HG02981 (cell line): Measurements from ENCODE around the gene NKAIN4.
"Not testable (repeated sequence)": the region's sequence is repeated elsewhere in the genome, so short reads cannot be mapped to it uniquely, and the experiment has no call there.

Experiments
- ATAC-seq: cut with Tn5 transposase; IDR thresholded peaks from one replicate; pipeline ENCODE4 v1.9.1; 2021; ENCODE audit warnings: mild to moderate bottlenecking, moderate library complexity; ENCODE audit not compliant: unreplicated experiment

Gene NKAIN4

DNA sequence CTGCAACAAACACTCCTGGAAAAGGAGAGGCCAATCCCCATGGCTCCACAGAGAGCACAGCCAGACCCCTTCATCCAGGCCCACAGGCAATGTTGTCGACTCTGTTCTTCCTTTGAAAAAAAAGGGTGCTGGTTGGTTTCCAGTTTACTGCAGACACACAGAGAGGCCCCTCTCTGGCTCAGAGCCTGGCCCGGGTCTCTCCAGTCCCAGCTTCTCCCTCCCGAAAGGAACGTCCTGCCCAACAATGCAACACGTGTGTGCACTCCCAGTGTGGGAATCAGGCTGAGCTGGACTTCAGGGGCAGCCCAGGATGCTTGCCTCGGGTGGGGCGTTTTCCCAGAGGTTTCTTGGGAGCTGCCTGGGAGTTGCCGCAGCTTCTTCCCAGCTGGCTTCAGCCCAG, 4.5 kb upstream of the NKAIN4 start:
- no peak for ATAC-seq

GRCh38 chr20:63257629-63258028, 3.4 kb upstream of the NKAIN4 start:
- ATAC-seq, result no peak

DNA sequence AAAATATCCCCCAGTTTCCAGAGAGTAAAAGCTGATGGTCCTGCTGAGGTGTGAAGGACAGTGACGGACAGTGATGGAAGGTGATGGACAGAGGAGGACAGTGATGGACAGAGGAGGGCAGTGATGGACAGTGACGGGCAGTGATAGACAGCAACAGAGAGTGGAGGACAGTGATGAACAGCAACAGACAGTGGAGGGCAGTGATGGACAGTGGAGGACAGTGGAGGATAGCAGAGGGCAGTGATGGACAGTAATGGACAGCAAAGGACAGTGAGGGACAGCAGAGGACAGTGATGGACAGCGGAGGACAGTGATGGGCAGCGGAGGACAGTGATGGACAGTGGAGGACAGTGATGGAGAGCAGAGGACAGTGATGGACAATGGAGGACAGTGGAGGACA, 2.7 kb upstream of the NKAIN4 start:
- no peak for ATAC-seq

DNA sequence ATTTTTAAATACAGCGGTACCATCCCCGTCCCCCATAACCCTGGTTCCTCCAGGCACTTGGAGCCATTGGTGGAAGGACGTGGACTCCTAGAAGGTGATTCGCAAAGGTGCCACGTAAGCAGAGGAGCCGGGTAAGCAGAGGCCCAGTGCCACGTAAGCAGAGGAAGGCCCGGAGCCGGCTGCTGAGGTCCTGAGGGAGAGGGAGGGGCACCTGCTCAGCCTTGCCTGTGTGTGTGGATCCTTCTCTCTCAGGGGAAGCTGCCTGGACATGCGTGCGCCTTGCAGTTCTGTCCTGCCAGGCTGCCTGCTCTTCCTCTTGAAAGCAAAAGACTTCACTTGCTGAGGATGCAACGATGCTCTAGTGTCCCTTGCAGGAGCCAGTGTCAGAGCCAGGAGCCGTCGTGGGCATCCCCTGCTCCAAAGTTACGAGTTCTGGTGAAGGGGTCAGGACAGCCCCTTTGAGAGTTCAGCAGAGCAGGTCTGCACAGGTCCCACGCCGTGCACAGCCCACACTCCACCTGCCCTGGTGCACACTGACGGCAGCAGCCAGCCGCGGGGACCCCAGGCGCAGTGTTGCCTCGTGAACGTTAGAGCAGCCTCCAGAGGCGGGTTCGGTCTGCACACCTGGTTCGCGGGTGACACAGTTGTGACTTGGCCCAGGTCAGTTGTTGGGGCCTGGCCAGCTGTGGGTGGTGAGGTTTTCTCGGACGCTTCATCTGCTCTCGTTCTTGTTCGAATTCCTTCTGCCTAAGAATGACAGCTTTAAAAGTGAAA, 1.9 kb upstream of the NKAIN4 start:
- no peak for ATAC-seq

- no peak for ATAC-seq
These were observed 532 bp upstream of the NKAIN4 start for GRCh38 chr20:63254606-63255384.

DNA sequence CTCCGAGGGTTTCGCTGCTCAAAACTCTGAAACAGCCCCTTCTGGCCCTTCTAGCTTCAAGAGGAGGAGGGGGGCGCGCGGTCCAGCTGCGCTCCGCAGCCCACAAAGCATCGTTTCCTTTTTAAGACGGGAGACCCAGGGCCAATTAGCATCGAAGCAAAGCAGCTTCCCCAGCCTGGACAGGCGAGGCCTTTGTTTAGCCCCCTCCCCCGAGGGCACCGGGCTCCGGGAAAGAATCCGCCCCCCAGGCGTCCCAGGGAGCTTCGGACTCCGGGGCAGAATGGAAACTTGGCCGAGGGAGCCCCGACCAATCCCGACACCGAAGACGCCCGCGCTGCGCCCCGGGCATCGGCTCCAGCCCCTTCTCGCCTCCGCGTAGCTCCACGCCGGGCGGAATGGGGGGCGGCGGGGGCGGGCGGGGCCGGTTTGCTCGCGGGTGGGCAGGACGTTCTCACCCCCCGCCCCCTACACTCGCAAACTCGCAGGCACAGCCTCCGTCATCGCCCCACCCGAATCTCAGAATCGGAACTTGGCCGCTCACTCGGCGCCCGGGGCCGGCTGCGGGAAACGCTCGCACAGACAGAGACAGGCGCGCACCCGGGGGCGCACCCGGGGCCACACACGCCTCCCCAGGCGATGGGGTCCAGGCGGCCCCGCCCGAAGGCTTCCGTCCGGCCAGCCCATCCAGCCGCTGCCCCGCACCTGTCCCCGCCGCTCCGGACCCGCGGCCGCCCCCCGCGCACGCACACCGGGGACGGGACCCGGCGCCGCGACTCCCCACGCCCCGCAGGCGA, 628 bp downstream of the NKAIN4 start:
- no peak for ATAC-seq

DNA sequence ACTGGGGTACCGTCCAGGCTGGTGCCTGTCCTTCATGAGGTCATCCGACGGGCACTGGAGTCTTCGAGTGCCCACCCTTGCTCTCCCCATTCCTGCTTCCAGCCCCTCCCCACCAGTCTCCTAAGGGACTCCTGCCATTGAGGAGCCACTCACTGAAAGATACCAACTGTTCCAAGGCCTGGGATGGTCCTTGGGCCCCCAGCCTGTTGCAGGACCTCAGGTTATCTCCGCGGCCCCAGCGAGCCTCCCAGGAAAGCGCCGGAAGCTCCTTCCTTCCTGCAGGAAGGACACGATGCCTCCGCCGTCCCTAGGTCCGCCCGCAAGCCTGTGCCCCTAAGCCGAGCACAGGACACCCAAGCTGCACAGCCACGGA, 1.2 kb downstream of the NKAIN4 start:
- ATAC-seq, result no peak

DNA sequence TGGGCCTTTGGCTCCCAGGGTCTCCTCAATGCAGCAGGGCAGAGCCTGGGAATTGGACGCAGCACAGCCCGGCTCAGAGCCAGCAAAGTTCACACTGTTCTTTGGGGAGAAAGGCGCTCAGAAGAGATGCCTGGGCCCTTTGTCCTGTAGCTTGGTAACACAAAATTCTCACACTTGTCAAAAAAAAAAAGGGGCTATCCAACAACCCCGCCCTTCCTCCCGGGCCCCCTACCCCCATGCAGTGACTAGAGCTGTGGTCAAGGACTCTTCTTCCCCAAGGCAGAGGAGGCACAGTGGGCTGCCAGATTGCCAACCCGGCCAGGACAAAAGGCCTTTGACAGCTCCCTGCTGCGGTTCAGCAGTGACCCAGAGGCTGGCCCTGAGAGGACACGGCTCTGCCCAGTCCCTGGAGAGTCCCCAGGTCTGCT, 2.0 kb downstream of the NKAIN4 start:
- no peak for ATAC-seq

GRCh38 chr20:63251350-63251749, 2.9 kb downstream of the NKAIN4 start:
- not testable (repeated sequence) for ATAC-seq

DNA sequence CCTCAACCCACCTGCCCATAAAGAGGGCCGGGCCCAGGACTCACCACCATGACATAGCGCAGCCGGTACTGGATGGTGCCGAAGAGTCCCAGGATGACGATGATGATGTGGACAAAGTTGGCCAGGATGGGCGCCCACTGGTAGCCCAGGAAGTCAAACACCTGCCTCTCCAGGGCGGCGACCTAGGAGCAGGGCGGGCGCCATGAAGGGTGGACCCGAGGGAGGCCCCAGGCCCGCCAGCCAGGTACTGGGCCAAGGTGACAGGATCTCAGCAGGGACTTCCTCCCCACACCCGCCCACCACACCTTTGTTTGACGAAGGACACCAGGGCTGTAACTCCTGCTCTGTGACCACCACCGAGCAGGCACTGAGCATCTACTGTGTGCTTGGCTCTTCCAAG, 4.4 kb downstream of the NKAIN4 start:
- no peak for ATAC-seq

DNA sequence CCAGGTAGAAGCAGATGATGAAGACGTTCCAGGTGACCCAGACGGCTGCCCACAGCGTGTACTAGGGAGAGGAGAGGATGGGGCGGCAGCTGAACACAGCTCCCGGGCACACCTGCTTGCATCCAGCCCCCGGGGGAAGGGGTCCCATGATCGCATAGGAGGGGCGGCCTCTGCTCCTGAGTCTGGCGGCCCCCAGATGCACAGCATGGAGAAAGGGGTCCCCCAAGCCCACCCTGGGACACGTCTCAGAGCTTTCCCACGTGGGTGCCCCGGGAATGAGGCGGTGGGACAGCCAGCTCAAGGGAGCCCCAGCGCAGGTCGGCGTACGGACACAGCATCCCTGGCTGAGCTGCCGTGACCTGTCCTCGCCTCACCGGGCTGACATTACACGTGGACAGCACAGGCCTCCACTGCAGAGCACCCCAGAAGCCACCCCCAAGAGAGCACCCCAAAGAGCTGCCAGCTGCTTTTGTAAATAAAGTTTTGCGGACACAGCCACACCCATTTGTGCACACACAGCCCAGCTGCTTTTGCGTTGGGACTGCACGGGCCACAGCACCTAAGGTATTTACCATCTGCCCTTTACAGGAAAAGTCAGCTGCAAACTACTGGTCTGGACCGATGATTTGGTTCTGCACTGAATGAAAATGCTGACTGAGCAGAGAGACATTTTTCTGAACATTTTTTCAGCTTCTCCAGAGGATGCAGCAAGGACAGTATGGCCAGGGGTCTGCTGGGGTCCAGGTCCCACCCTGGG, 5.2 kb downstream of the NKAIN4 start:
- no peak for ATAC-seq

DNA sequence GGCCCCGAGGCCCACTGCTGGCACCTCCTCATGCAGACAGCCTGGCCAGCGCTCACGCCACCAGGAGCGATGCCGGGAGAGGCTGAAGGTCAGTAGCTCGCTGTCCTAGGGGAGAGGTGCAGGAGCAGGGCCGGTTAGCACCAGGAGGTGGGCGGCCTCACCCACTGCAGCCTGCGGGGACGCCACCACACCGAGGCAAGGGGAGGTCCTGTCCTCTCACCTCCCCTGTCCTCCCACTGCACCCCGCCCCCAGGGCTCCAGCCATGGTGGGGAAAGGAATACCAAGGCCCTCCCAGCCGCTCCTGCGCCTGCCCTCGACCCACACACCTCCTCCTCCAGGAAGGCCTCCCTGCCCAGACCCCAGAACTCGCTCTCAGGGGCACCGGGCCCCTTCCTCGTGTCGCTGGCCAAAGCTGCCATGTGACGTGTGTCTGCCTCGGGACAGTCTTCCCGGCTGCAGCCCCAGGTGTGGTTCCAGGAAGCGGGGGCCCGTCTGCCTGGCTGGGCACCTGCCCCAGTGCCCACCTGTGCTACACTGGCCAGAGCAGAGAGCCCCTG, 6.5 kb downstream of the NKAIN4 start:
- no peak for ATAC-seq

DNA sequence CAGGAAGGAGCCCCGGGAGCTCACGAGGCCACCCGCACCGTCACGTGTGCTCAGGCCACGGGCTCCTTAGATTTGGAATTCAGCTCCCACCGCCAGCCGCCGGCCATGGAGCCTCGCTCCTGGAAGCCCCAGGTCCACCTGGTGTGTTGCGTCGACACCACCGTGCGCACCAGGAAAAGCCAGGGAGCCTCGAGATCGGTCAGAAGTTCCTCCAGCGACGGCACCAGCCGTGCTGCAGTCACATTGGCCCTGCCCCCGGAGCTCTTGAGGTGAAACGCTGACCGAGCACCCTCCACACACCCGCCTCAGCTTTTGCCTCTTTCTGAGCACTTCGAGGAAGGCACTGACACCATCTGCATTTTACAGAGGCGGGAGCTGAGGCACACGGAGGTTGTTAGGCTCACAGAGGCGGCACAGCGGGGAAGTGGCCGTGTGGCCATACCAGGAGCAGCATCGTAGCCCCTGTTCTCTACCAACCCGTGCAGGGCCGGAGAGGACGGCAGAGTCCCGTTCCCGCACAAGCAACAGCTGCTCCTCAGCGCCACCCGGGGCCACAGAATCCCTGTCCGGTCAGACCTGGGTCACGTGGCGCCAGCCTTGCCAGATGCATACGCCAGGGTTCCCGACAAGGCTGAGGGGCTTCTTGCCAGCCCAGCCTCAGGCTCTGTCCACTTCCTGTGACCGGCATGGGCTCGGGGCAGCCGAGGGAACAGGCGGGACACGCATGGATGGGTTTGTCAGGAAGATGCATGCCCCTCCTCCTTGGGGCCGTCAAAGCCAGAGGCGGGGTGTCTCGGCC, 7.6 kb downstream of the NKAIN4 start:
- no peak for ATAC-seq

GRCh38 chr20:63244468-63244867, 9.8 kb downstream of the NKAIN4 start:
- no peak for ATAC-seq

- no peak for ATAC-seq
These were observed 10.5 kb downstream of the NKAIN4 start for GRCh38 chr20:63243604-63244247.

DNA sequence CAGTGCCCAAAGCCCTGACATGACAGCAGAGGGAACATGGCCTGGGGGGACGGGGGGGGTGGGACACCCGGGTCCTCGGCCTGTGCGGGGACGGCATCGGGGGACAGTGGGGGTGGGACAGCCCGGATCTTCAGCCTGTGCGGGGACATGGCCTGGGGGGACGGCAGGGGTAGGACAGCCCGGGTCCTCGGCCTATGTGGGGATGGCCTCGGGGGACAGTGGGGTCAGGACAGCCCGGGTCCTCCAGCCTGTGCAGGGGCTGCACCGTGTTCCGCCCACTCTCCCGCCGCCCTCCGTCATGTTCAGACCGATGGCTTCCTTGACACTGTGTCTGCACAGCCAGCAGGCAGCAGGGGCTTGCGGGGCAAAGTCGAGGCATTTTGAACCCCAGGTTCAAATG, 11.5 kb downstream of the NKAIN4 start:
- no peak for ATAC-seq

DNA sequence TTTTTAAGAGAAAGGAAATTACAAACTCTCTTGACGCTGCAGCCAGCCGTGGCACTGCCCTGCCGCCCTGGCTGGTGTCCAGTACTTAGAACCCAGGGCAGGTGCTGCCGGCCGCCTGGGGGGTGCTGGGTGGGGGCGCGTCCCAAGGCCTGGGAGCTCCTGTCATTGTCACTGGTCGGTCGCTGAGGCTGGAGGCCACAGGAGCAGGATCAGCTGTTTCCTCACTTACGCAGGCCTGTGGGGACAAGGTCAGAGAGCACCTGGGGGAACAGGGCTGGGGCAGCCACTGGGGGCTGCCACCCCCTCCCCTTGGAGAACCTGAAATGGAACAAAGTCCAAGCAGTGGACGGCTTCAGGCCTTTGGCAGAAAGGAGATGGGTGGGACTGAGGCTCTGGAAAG, 13.0 kb downstream of the NKAIN4 start:
- ATAC-seq, result no peak

GRCh38 chr20:63240004-63240403, 14.3 kb downstream of the NKAIN4 start:
- ATAC-seq, result no peak

DNA sequence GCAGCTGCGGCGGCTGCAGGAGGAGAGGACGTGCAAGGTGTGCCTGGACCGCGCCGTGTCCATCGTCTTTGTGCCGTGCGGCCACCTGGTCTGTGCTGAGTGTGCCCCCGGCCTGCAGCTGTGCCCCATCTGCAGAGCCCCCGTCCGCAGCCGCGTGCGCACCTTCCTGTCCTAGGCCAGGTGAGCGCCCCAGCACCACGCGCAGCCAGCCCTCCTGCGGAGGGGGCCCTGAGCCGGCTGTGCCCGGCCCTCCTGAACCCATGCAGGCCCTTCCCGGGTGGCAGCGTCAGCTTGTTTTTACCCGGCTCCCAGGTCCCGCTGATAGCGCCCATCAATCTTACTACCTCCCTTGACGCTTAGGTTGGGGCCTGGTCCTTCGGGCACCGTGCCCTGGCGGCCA, 14.8 kb downstream of the NKAIN4 start:
- ATAC-seq, result no peak
